C4-2B (cell line): ENCODE measurements around the gene CINP.

Experiments
- H3K27ac ChIP-seq: fragments of 450-650 bp; 2 replicates; pipeline ENCODE4 v1.5.1; 2017
- ZFX ChIP-seq: fragments of 450-650 bp; IDR thresholded peaks from 2 replicates; pipeline ENCODE4 v1.6.1; 2017
- TF ChIP-seq, protein P1 (sequence below): fragments of 450-650 bp; conservative IDR thresholded peaks from 2 replicates; pipeline ENCODE4 v1.5.1; 2017; ENCODE audit warnings: mild to moderate bottlenecking

CINP gene

DNA sequence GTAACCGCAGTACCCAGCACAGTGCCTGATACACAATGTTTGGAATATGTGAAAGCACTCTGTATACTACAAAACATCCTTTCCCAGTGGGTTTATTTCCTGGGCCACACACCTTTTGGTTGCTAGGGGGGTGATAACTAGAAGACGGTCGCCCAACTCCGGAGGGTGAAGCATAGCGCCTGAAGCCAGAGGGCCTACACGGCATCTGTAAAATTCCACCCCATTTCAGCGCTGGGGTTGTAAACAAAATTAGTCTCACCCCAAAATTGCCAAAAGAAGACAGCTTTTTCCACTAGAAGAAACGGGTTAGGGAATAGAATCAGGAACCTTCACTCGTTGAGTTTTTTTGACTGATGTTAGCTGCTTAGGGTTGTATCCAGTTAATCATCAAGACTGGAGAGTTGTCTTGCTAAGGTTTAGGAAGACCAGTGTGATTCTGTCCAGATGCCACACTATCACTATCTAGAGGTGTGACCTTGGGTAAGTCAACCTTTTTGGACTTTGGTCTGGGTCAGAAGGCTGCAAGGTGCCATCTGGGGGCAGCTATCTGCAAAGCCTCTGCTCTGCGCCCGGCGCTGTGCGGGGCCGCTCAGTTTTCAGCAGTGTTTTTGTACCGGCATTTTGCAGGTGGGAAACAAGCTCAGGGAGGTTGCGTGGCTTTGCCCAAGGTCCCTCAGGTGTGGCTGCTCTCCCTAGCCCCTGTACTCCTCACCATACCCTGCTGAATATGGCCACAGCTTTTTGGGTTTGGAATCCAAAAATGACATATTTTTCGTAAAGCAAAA, 41.8 kb downstream of the CINP start:
- no peak for TF ChIP-seq ZFX
- TF ChIP-seq, protein P1, sequence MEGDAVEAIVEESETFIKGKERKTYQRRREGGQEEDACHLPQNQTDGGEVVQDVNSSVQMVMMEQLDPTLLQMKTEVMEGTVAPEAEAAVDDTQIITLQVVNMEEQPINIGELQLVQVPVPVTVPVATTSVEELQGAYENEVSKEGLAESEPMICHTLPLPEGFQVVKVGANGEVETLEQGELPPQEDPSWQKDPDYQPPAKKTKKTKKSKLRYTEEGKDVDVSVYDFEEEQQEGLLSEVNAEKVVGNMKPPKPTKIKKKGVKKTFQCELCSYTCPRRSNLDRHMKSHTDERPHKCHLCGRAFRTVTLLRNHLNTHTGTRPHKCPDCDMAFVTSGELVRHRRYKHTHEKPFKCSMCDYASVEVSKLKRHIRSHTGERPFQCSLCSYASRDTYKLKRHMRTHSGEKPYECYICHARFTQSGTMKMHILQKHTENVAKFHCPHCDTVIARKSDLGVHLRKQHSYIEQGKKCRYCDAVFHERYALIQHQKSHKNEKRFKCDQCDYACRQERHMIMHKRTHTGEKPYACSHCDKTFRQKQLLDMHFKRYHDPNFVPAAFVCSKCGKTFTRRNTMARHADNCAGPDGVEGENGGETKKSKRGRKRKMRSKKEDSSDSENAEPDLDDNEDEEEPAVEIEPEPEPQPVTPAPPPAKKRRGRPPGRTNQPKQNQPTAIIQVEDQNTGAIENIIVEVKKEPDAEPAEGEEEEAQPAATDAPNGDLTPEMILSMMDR = no peak
- peak overlapping the region; percentile 76 for H3K27ac ChIP-seq

DNA sequence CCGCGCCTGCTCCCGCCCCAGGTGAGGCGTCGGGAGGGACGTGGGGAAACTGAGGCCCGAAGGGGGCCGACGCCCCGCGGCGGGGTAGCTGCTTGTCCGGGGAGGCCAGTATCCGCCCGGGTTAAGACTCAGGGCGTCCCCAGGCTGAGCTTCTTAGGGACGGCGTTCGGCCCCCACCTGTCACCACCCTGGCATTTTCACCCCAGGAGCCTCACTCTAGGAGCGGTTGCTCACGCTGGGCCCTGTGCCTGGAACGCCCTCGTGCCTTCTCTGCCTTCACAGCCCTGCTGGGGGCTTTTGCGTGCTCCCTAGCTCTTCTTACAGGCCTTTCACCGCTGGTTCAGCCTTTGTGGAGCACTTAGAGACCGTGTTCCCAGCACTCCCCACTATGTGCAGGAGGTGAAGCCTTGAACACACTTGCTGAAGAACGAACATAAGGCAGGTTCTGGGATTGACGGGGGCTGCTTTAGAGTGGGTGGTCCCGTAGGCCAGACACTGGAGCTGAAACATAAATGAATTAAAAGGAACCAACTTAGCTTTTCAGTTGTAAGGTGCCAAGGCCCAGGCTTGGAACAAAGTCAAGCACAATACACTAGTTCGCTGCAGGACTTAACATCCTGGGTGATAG, 42.5 kb downstream of the CINP start:
- TF ChIP-seq, protein P1 = no peak
- TF ChIP-seq ZFX = peak; percentile 95
- peak overlapping the region; percentile 76 for H3K27ac ChIP-seq

DNA sequence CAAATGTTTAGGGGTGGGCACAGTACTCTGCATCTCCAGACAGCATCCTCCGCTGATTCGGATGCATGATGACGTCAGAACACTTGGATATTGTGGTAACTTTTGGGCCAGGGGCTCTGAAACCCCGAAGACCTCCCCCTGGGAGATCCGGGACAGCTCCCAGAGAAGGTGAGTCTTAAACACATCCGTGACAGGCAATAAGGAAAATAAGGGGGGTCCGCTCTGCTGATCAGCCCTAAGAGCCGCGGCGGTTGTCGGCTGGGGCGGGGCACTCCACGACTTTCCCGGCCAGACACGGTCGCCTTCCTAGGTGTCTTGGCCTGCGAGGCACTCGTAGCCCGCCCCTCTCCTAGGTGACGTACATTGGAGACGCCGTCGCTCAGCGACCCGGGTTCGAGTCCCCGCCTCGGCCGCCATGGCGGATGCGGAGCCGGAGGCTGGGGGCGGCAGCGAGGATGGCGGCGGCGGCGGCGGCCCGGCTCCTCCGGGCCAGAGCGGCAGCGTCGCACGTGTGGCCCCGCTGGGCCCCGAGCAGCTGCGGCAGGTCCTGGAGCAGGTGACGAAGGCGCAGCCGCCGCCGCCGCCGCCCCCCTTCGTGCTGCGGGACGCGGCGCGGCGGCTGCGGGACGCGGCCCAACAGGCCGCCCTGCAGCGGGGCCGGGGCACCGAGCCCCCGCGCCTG, 43.2 kb downstream of the CINP start, which contains the start of gene ZNF839:
Gene ZNF839 (plus strand): TSS at position 396 of the 682 bp plus-strand sequence. CDS start 20 bp downstream, at position 416.
- TF ChIP-seq, protein P1 = no peak
- no peak for TF ChIP-seq ZFX
- H3K27ac ChIP-seq = peak within 1 kb of the TSS; percentile 76

DNA sequence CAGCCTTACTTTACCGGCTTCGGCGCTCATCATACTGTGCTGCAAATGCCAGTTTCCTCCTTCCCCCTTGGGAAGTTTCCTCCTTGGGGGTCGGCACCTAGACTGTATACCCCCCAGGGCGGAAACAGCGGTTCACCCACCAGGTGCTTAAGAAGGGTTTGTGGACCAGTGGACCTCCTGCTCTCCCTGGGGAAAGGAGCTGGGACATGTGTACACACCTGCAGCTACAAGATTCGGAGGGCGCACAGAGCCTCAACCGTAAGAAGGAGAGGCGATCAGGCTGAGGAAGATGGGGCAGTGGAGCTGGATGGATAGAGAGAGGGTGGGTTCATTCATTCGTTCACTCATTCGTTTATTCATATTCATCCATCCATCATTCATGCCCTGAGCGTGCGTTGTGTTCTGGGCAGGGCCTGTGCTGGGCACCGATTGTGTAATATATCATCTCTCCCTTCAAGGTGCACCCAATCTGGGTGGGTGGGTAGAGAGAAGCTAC, 43.9 kb downstream of the CINP start:
- TF ChIP-seq ZFX = no peak
- TF ChIP-seq, protein P1 = no peak
- H3K27ac ChIP-seq = peak overlapping the region; percentile 76

DNA sequence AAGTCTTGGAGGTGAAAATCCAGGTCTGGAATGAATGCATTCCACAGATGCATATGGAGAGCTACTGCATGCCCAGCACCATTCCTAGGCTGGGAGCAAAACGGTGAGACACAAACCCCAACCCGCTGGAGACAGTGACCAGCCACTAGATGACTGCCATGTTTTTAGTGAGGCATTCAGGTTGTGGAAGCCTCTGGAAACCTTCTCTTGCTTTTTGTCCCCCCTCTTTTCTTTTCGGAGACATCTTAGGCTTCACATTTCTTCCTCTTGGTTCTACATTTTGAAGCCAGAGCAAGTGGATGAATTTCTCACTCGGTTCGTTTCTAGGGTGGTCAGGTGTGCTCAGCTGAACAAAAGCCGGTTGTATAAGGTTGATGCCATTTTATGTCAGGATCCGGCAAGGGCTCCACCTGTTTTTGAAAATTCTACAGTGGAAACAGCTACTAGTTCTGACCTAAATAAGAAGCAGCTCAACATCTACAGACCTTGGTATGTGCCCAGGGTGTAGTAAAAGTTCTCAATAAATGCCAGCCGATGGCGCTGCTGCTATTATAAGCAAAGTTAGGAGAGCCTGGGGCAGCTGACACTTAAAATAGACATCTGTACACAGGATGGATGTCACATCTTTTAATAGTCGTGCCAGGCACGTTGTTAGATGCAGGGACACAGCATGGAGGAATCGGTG, 45.0 kb downstream of the CINP start:
- TF ChIP-seq ZFX = peak; percentile 33; the same call in 1 of the 2 replicates
- TF ChIP-seq, protein P1 = no peak; the same call in 1 of the 2 replicates
- peak overlapping the region; percentile 62 for H3K27ac ChIP-seq

DNA sequence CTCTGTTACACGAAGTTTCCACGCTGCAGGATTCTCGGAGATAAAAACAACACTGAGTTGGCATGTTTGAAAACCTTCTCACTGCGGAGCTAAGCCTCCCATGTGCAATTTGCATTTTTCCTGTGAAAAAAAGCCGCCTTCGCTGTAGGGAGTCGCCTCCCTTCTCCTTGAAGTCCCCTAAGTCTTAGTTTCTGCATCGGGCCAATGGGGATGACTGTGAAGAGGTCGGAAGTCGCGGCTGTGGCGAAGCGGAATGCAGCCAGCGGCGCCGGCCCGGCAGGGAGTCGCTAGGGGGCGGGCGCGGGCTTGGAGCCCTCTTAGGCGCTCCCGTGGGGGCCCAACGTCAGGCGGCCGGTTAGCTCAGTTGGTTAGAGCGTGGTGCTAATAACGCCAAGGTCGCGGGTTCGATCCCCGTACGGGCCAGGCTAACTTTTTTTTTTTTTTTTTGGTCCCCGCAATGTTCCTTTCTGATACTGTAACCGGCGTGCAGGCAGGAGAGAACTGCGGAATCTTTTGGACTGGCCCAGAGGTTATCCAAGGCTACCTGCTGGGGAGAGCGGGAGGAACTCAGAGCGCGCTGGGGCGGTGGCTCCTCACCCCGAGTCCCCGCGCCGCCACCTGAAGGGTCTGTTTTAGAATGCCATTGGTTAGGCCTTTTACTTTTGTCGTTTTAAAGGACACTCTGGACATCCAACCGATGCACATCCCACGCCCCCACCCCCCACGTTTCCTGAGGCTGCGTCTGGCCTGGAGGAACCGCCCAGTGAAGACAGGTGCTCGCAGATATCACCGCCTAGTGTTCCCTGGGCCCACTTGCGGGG, 45.7 kb downstream of the CINP start:
- TF ChIP-seq ZFX = no peak
- TF ChIP-seq, protein P1 = peak; percentile 75
- H3K27ac ChIP-seq = peak overlapping the region; percentile 62
